Measurements from ENCODE around the gene LTBP1.

LTBP1 gene

GRCh38 chr2:33381301-33381858 is 434.6 kb downstream of the LTBP1 start:
- TF ChIP-seq TEAD4 (IDR thresholded peaks at IDR 0.05): no peak
- TF ChIP-seq TAF1 (IDR thresholded peaks at IDR 0.05; ENCODE audit: low read depth): no peak

GRCh38 chr2:33383855-33384598 is 437.3 kb downstream of the LTBP1 start:
- no peak for TF ChIP-seq MAX (IDR thresholded peaks at IDR 0.05)
- no peak for TF ChIP-seq FOXM1 (IDR thresholded peaks at IDR 0.05; ENCODE audit: borderline replicate concordance, low read depth)
- TF ChIP-seq, protein P1, sequence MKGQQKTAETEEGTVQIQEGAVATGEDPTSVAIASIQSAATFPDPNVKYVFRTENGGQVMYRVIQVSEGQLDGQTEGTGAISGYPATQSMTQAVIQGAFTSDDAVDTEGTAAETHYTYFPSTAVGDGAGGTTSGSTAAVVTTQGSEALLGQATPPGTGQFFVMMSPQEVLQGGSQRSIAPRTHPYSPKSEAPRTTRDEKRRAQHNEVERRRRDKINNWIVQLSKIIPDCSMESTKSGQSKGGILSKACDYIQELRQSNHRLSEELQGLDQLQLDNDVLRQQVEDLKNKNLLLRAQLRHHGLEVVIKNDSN (IDR thresholded peaks at IDR 0.05): no peak
- TF ChIP-seq ZBTB7A (IDR thresholded peaks at IDR 0.05; ENCODE audit: low read depth): no peak
- no peak for TF ChIP-seq EP300 (IDR thresholded peaks at IDR 0.05; ENCODE audit: borderline replicate concordance)
- TF ChIP-seq TEAD4 (IDR thresholded peaks at IDR 0.05): no peak

DNA sequence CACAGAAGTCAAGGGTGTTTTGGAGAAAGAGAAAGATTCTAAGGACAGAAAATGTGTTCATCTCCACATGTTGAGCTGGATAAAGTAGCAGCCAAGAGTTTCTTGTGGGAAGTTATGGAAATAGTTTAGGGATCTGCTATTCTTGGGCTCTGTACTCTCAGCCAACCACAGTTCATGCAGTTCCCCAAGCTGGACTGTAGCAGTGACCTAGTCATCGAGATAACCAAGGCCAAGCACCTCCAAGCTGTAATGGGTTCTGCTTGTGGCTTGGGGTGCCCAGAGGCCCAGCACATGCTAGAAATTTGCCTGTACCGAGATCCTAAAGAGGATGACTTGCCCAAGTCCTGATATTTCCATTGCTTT is 437.8 kb downstream of the LTBP1 start:
- TF ChIP-seq YY1 (IDR thresholded peaks at IDR 0.05; ENCODE audit: low read depth): no peak
- TF ChIP-seq EGR1 (IDR thresholded peaks at IDR 0.05): no peak
- TF ChIP-seq, protein P1 (IDR thresholded peaks at IDR 0.05): no peak
- no peak for TF ChIP-seq CREB1 (IDR thresholded peaks at IDR 0.05; ENCODE audit: low read depth)
- no peak for TF ChIP-seq FOXM1 (IDR thresholded peaks at IDR 0.05; ENCODE audit: borderline replicate concordance, low read depth)
- TF ChIP-seq NFIC (IDR thresholded peaks at IDR 0.05): no peak
- TF ChIP-seq TAF1 (IDR thresholded peaks at IDR 0.05; ENCODE audit: low read depth): no peak
- no peak for TF ChIP-seq ZBTB7A (IDR thresholded peaks at IDR 0.05; ENCODE audit: low read depth)
- TF ChIP-seq CEBPB (IDR thresholded peaks at IDR 0.05): no peak
- no peak for TF ChIP-seq RAD21 (IDR thresholded peaks at IDR 0.05; ENCODE audit: low read depth)
- TF ChIP-seq TCF12 (IDR thresholded peaks at IDR 0.05; ENCODE audit: low read depth): no peak
- TF ChIP-seq REST (IDR thresholded peaks at IDR 0.05; ENCODE audit: low read depth): no peak
- TF ChIP-seq MAX (IDR thresholded peaks at IDR 0.05): no peak
- TF ChIP-seq TEAD4 (IDR thresholded peaks at IDR 0.05): no peak
- TF ChIP-seq EP300 (IDR thresholded peaks at IDR 0.05; ENCODE audit: borderline replicate concordance): no peak

DNA sequence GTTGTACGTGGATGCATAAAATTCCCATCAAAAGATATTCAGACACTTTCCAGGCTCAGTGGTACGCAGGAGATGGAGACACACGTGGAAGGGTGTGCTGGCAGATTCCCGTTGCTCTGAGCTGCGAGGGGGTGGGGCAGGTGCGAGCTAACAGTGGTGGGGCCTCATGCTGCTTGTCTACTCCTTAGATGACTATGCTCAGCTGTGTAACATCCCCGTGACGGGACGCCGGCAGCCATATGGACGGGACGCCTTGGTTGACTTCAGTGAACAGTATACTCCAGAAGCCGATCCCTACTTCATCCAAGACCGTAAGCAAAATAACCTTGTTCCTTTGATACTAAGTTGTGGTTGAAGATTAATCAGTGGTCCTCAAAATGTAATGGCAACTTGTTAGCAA is 442.2 kb downstream of the LTBP1 start:
- TF ChIP-seq TCF12 (IDR thresholded peaks at IDR 0.05; ENCODE audit: low read depth) (no peak), ZBTB7A (IDR thresholded peaks at IDR 0.05; ENCODE audit: low read depth) (no peak)

DNA sequence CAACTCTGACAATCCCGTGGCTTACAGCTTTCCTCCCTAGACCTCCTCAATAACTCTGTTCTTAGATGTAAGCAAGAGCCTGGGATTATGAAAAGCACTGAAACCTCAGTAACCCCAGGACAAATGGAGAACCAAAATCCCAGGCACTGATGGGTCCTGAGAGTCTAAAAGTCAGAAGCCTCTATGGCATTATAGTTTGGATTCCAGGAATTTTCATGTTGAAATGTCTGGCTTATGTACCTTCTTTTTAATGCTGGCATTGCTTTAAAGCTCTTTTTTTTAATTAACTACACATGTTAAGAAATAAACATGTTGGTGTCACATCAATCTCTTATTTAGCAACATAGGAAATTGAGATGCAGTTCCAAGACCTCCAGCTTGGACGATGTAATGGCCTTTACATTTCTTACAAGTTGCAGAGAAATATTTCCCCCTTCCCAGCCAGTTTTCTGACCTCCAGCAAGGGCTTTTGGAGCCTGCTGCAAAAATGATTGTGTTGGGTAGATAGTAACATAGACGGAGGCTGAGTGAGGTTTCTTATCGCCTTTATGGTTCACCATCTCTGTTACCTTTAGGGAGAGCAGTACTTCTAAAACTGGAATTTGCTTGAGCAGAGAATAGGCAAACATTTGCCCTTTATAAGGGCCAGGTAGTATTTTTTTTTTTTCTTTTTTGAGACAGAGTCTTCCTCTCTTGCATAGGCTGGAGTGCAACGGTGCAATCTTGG is 444.9 kb downstream of the LTBP1 start:
- TF ChIP-seq REST (IDR thresholded peaks at IDR 0.05; ENCODE audit: low read depth) (no peak), EGR1 (IDR thresholded peaks at IDR 0.05) (no peak), MAX (IDR thresholded peaks at IDR 0.05) (no peak), RAD21 (IDR thresholded peaks at IDR 0.05; ENCODE audit: low read depth) (no peak), TEAD4 (IDR thresholded peaks at IDR 0.05) (no peak), TAF1 (IDR thresholded peaks at IDR 0.05; ENCODE audit: low read depth) (no peak), NFIC (IDR thresholded peaks at IDR 0.05) (no peak)
- TF ChIP-seq, protein P1 (IDR thresholded peaks at IDR 0.05): no peak

All from Ishikawa (cell line).